Testis (tissue), 3 donors: ENCODE results near the gene PTPRG. TPM values are rescaled to one million over a fixed set of nuclear protein-coding genes. Genes with fewer than 3 reads are reported as not detected.
A peak's percentile ranks its signal among the peaks of the same experiment; 100 is the strongest.

Experiments
- DNase-seq: peaks from one replicate; pipeline ENCODE4 v3.0.0-alpha.2; 2019
- H3K27ac ChIP-seq, 2 donors: fragments of 200-600 bp; sonication (generic); one replicate each; pipeline ENCODE4 v1.5.1; 2019
- H3K27me3 ChIP-seq: fragments of 200-600 bp; sonication (generic); one replicate; pipeline ENCODE4 v1.5.1; 2019
- H3K36me3 ChIP-seq: fragments of 200-600 bp; sonication (generic); one replicate; pipeline ENCODE4 v1.5.1; 2017; ENCODE audit warnings: low read depth; ENCODE audit errors: missing control alignments
- H3K4me1 ChIP-seq: fragments of 200-600 bp; sonication (generic); one replicate; pipeline ENCODE4 v1.5.1; 2019
- H3K4me3 ChIP-seq, 2 donors: fragments of 200-600 bp; sonication (generic); one replicate each; pipeline ENCODE4 v1.5.1; 2017 to 2019
- H3K9me3 ChIP-seq: fragments of 200-600 bp; sonication (generic); one replicate; pipeline ENCODE4 v1.5.1; 2017
- POLR2A ChIP-seq: fragments of 450-650 bp; IDR thresholded peaks from one replicate; pipeline ENCODE4 v1.6.1; 2017; ENCODE audit warnings: antibody characterized with exemption, mild to moderate bottlenecking, moderate library complexity
- WGBS, 2 donors: methylation state at CpG; one replicate each; pipeline ENCODE4 v1.1.5; 2018; 5-methylcytosine and 5-hydroxymethylcytosine counted together
- intact Hi-C: fragments of 100-400 bp; cut with DNase I; formaldehyde crosslinking; loops from one replicate; pipeline ENCODE4 v1.15.1; 2023; ENCODE audit warnings: low total_unique reads
- polyA plus RNA-seq: library from polyadenylated mRNA; stranded (reverse); fragments of 350-450 nt; fragmentation: Illumina TruSeq; extraction: RNeasy Lipid Tissue Mini Kit (QIAGEN cat#74804); gene quantifications from one replicate; pipeline ENCODE4 v1.2.3, GENCODE V29; 2014; ENCODE audit warnings: low read depth, low replicate concordance; ENCODE audit not compliant: insufficient read depth
- total RNA-seq, 2 donors: library from RNA; depleted of rRNA; stranded (reverse); fragments of >200 nt; gene quantifications; one replicate each; pipeline ENCODE4 v1.2.3, GENCODE V29; 2016
- TF ChIP-seq, protein P1 (sequence below), 3 experiments: fragments of 450-650 bp in 2 of 3; fragments of 200-600 bp in 1 of 3; sonication (generic) in 1 of 3; IDR thresholded peaks; one replicate each; pipeline ENCODE4 v1.5.1; 2016 to 2019; ENCODE audit warnings: antibody characterized with exemption in 3 of 3, mild to moderate bottlenecking in 2 of 3, moderate library complexity in 1 of 3

Gene PTPRG
- total and polyA plus RNA-seq, 3 donors from 2014 or later = 26.3 to 107 (median 75.4) TPM

DNA sequence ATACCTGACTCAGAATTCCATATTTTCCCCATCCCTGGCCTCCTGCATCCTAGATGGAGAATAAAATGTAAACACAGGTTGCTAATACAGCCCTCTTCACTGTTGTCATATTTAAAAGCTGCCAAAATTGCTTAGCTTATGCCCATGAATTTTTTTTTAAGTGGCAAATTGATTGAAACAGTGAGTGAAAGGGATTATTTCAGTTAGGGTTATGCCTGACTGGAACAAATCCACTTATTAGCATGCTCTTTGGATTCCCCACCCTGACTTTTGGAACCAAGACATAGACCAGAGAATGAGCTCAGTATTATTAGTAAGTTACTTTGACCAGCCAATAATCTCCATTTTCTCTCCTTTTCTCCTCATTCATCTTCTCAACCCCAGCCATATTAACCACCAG, 567.3 kb downstream of the PTPRG start:
- intact Hi-C loops = no loop called here
- H3K4me3 ChIP-seq = no peak overlapping the region
- H3K27me3 ChIP-seq = no peaks in the 10 kb centered on the region
- H3K36me3 ChIP-seq = no peaks in the 10 kb centered on the region
- no peak overlapping the region for H3K27ac ChIP-seq
- no peak for TF ChIP-seq POLR2A
- TF ChIP-seq, protein P1, sequence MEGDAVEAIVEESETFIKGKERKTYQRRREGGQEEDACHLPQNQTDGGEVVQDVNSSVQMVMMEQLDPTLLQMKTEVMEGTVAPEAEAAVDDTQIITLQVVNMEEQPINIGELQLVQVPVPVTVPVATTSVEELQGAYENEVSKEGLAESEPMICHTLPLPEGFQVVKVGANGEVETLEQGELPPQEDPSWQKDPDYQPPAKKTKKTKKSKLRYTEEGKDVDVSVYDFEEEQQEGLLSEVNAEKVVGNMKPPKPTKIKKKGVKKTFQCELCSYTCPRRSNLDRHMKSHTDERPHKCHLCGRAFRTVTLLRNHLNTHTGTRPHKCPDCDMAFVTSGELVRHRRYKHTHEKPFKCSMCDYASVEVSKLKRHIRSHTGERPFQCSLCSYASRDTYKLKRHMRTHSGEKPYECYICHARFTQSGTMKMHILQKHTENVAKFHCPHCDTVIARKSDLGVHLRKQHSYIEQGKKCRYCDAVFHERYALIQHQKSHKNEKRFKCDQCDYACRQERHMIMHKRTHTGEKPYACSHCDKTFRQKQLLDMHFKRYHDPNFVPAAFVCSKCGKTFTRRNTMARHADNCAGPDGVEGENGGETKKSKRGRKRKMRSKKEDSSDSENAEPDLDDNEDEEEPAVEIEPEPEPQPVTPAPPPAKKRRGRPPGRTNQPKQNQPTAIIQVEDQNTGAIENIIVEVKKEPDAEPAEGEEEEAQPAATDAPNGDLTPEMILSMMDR (IDR thresholded peaks at IDR 0.05) = no peak
- no peaks in the 10 kb centered on the region for H3K9me3 ChIP-seq
- no peaks in the 10 kb centered on the region for H3K4me1 ChIP-seq
- DNase-seq = no peak

GRCh38 chr3:62131050-62131449, 569.7 kb downstream of the PTPRG start:
- H3K36me3 ChIP-seq = no peaks in the 10 kb centered on the region
- H3K27ac ChIP-seq = no peak overlapping the region
- TF ChIP-seq POLR2A = no peak
- TF ChIP-seq, protein P1 (IDR thresholded peaks at IDR 0.05) = no peak
- no peaks in the 10 kb centered on the region for H3K27me3 ChIP-seq
- intact Hi-C loops = no loop called here
- H3K4me1 ChIP-seq = no peaks in the 10 kb centered on the region
- no peak overlapping the region for H3K4me3 ChIP-seq
- WGBS, 2 donors = 69 to 79% methylated on average over 2 of the region's 2 CpGs
- DNase-seq = no peak
- no peaks in the 10 kb centered on the region for H3K9me3 ChIP-seq

DNA sequence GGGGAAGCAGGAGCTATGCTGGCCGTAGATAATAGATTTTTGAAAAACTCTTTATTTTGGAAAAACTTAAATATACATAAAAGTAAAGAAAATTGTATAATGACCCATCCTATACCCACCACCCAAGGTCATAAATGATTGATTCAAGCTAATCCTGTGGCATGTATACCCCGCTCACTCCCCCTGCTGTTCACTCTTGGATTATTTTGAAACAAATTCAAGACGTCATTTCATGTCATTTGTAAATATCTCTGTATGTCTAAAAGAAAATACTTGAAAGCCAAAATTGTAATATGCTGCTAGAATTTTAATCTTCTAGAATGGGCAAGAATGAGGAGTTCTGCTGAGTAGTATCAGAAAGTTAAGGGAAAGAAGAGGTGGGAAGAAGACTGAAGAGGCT, 570.2 kb downstream of the PTPRG start:
- H3K9me3 ChIP-seq = no peaks in the 10 kb centered on the region
- H3K27ac ChIP-seq = no peak overlapping the region
- intact Hi-C loops = no loop called here
- no peak for DNase-seq
- 47 to 66% methylated on average over 3 of the region's 3 CpGs for WGBS, 2 donors
- no peak overlapping the region for H3K4me3 ChIP-seq
- H3K27me3 ChIP-seq = no peaks in the 10 kb centered on the region
- no peaks in the 10 kb centered on the region for H3K36me3 ChIP-seq
- TF ChIP-seq POLR2A = no peak
- TF ChIP-seq, protein P1 (IDR thresholded peaks at IDR 0.05) = peak; percentile 28 to 48 (median 35)
- H3K4me1 ChIP-seq = no peaks in the 10 kb centered on the region

DNA sequence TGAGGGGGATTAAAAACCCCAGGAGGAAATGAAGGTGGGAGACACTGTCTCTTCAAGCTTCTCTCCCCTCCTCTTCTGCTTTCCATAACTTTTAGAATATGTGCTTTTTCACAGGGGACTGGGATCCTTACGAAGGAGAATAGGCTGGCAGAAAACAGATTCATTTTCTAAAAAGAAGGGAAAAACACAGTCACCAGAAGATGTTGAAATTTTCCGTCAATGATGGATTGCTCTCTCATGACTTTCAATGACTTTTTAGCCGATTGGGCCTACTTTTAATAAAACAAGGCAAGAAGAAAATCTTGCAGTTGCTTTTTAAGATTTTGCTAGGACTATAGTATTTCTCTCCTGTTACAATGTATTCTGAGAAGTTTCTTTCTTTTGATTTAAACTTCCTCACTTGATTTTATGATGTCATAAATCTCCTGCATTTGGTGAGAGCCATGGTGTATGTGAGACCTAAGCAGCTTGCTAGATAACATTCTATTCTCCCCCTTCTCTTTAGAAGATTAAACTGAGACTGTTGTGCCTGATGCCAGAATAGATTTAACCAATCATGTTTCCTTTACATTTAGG, 570.7 kb downstream of the PTPRG start:
- WGBS, 2 donors = 75 to 85% methylated on average over 3 of the region's 3 CpGs
- H3K27ac ChIP-seq = no peak overlapping the region
- no peak for TF ChIP-seq POLR2A
- TF ChIP-seq, protein P1 (IDR thresholded peaks at IDR 0.05) = no peak

DNA sequence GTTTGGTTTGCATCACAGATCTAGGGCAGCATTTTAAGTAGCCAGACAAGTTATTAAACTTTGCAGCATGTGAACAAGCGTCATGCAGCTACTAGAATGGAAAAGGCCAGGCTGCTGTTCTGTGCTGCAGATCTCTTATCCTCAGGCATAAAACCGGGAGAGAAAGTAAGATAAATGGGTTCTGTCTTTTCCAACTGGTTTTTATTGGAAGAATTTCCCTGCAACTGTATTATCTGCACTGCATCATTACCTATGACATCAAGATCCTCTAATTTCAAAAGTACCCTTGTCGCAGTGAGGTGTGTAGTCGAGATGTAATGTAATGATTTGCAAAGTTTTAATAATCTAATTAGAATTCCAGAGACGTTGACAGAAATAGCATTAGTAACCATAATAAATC, 571.6 kb downstream of the PTPRG start:
- Histone ChIP-seq H3K4me1 (no peaks in the 10 kb centered on the region), H3K4me3 (no peak overlapping the region), H3K27ac (no peak overlapping the region), H3K36me3 (no peaks in the 10 kb centered on the region), H3K27me3 (no peaks in the 10 kb centered on the region), H3K9me3 (no peaks in the 10 kb centered on the region)
- no peak for TF ChIP-seq POLR2A
- TF ChIP-seq, protein P1 (IDR thresholded peaks at IDR 0.05) = no peak
- DNase-seq = no peak
- WGBS, 2 donors = 70 to 83% methylated on average over 5 of the region's 5 CpGs
- intact Hi-C loops = no loop called here

More for the DNA sequence above, 570.7 kb downstream of the PTPRG start:
- no peak for DNase-seq
- H3K4me1 ChIP-seq = no peaks in the 10 kb centered on the region
- H3K36me3 ChIP-seq = no peaks in the 10 kb centered on the region
- H3K4me3 ChIP-seq = no peak overlapping the region
- intact Hi-C loops = no loop called here
- H3K9me3 ChIP-seq = no peaks in the 10 kb centered on the region
- H3K27me3 ChIP-seq = no peaks in the 10 kb centered on the region
